GM18519 (cell line): Measurements from ENCODE around the gene CLDN34.

Source experiments
- ATAC-seq: cut with Tn5 transposase; IDR thresholded peaks from one replicate; pipeline ENCODE4 v1.9.1; 2021; ENCODE audit warnings: mild to moderate bottlenecking, moderate library complexity; ENCODE audit not compliant: unreplicated experiment, low FRiP score

Gene CLDN34

GRCh38 chrX:9966775-9967408, at the start of gene CLDN34:
Gene CLDN34 (plus strand): TSS chrX:9967358. CDS start chrX:9967358, 0 bp downstream.
- ATAC-seq: no peak

- ATAC-seq: no peak
Observed at GRCh38 chrX:9917861-9918260, 49.3 kb upstream of the CLDN34 start.

GRCh38 chrX:9919632-9920172, 47.5 kb upstream of the CLDN34 start:
- ATAC-seq: no peak

- no peak for ATAC-seq
Observed at GRCh38 chrX:9921407-9921806, 45.8 kb upstream of the CLDN34 start.

GRCh38 chrX:9923357-9923756, 43.8 kb upstream of the CLDN34 start:
- no peak for ATAC-seq

GRCh38 chrX:9926002-9926401, 41.2 kb upstream of the CLDN34 start:
- ATAC-seq: no peak

GRCh38 chrX:9927698-9928482, 39.3 kb upstream of the CLDN34 start:
- no peak for ATAC-seq

GRCh38 chrX:9935436-9935835, 31.7 kb upstream of the CLDN34 start:
- no peak for ATAC-seq

- no peak for ATAC-seq
Observed at GRCh38 chrX:9937761-9938160, 29.4 kb upstream of the CLDN34 start.

GRCh38 chrX:9938516-9938915, 28.6 kb upstream of the CLDN34 start:
- ATAC-seq: no peak

- no peak for ATAC-seq
Observed at GRCh38 chrX:9940421-9940820, 26.7 kb upstream of the CLDN34 start.

GRCh38 chrX:9942086-9942485, 25.1 kb upstream of the CLDN34 start:
- peak; percentile 83 for ATAC-seq

- no peak for ATAC-seq
Observed at GRCh38 chrX:9943420-9943819, 23.7 kb upstream of the CLDN34 start.

GRCh38 chrX:9947131-9947794, 19.9 kb upstream of the CLDN34 start:
- ATAC-seq: no peak

GRCh38 chrX:9948406-9948805, 18.8 kb upstream of the CLDN34 start:
- no peak for ATAC-seq

GRCh38 chrX:9952300-9952699, 14.9 kb upstream of the CLDN34 start:
- no peak for ATAC-seq

- ATAC-seq: no peak
Observed at GRCh38 chrX:9953396-9953795, 13.8 kb upstream of the CLDN34 start.

- ATAC-seq: no peak
Observed at GRCh38 chrX:9955506-9955905, 11.7 kb upstream of the CLDN34 start.

- peak; percentile 59 for ATAC-seq
Observed at GRCh38 chrX:9957743-9958142, 9.4 kb upstream of the CLDN34 start.

- ATAC-seq: no peak
Observed at GRCh38 chrX:9958183-9958582, 9.0 kb upstream of the CLDN34 start.

GRCh38 chrX:9961750-9962149, 5.4 kb upstream of the CLDN34 start:
- ATAC-seq: no peak
